Stomach (tissue), 9 donors: ENCODE data around the gene TRAPPC2L. TPM values are rescaled to one million over a fixed set of nuclear protein-coding genes. Genes with fewer than 3 reads are reported as not detected.

Source experiments
- DNase-seq, 2 donors: peaks; one replicate each; pipeline versions ENCODE4 v3.0.0 to v3.0.0-alpha.2; 2013 to 2019
- H3K27ac ChIP-seq, 5 donors: fragments of 200-600 bp in 4 of 5; sonication (generic) in 4 of 5; one replicate each; pipeline ENCODE4 v1.5.1; 2013 to 2019; ENCODE audit warnings: mild to moderate bottlenecking in 1 of 5, moderate library complexity in 1 of 5
- H3K27me3 ChIP-seq, 3 donors: fragments of 200-600 bp; sonication (generic); one replicate each; pipeline ENCODE4 v1.5.1; 2017 to 2019; ENCODE audit warnings: mixed run types in 1 of 3
- H3K36me3 ChIP-seq, 4 donors: fragments of 200-600 bp; sonication (generic); 1 replicate in 3 of 4; 2 replicates in 1 of 4; pipeline ENCODE4 v1.5.1; 2016 to 2019
- H3K4me1 ChIP-seq, 4 donors: fragments of 200-600 bp; sonication (generic); one replicate each; pipeline ENCODE4 v1.5.1; 2016 to 2019
- H3K4me3 ChIP-seq, 4 donors: fragments of 200-600 bp; sonication (generic) in 3 of 4; one replicate each; pipeline ENCODE4 v1.5.1; 2016 to 2019; ENCODE audit warnings: mild to moderate bottlenecking in 1 of 4
- H3K9me3 ChIP-seq, 4 donors: fragments of 200-600 bp; sonication (generic); one replicate each; pipeline ENCODE4 v1.5.1; 2016 to 2019
- CTCF ChIP-seq, 7 experiments: fragments of 450-650 bp in 4 of 7; fragments of 200-600 bp in 3 of 7; sonication (generic) in 3 of 7; IDR thresholded peaks; one replicate each; pipeline ENCODE4 v1.5.1; 2016 to 2019; ENCODE audit warnings: antibody characterized with exemption in 7 of 7, control low read depth in 2 of 7, mild to moderate bottlenecking in 1 of 7
- EP300 ChIP-seq: sonication (generic); formaldehyde crosslinking; IDR thresholded peaks from one replicate; pipeline ENCODE4 v1.6.1; 2017; ENCODE audit warnings: antibody characterized with exemption
- POLR2A ChIP-seq, 4 donors: fragments of 450-650 bp; IDR thresholded peaks; one replicate each; pipeline ENCODE4 v1.6.1; 2016; ENCODE audit warnings: antibody characterized with exemption in 4 of 4, control low read depth in 2 of 4, mild to moderate bottlenecking in 1 of 4, moderate library complexity in 1 of 4
- POLR2AphosphoS5 ChIP-seq, 3 donors: sonication (generic); formaldehyde crosslinking; IDR thresholded peaks; one replicate each; pipeline ENCODE4 v1.6.1; 2016; ENCODE audit warnings: antibody characterized with exemption in 3 of 3
- WGBS, 5 donors: extraction: QIAGEN DNeasy Blood & Tissue Kit in 3 of 5; methylation state at CpG; one replicate each; pipeline versions ENCODE4 v1.1.5 to v1.1.7; 2013 to 2018; 5-methylcytosine and 5-hydroxymethylcytosine counted together
- intact Hi-C: fragments of 100-400 bp; cut with DNase I; formaldehyde crosslinking; loops from one replicate; pipeline ENCODE4 v1.15.1; 2023; ENCODE audit warnings: low total_unique reads
- polyA plus RNA-seq, 3 donors: library from polyadenylated mRNA; stranded (reverse); fragments of 200-250 nt; gene quantifications; one replicate each; pipeline ENCODE4 v1.2.3, GENCODE V29; 2013
- total RNA-seq, 5 donors: library from RNA; depleted of rRNA; stranded (reverse); fragments of >200 nt; gene quantifications; one replicate each; pipeline versions ENCODE4 v1.1.0 to v1.2.3, GENCODE V29; 2014 to 2016
- donor health status: healthy with polysubstance abuse.
- donor health status: Bipolar disorder and iron deficiency.
- donor health status: healthy.

The TRAPPC2L gene
- total and polyA plus RNA-seq, 8 donors, result 2.9 to 107 (median 30.4) TPM

DNA sequence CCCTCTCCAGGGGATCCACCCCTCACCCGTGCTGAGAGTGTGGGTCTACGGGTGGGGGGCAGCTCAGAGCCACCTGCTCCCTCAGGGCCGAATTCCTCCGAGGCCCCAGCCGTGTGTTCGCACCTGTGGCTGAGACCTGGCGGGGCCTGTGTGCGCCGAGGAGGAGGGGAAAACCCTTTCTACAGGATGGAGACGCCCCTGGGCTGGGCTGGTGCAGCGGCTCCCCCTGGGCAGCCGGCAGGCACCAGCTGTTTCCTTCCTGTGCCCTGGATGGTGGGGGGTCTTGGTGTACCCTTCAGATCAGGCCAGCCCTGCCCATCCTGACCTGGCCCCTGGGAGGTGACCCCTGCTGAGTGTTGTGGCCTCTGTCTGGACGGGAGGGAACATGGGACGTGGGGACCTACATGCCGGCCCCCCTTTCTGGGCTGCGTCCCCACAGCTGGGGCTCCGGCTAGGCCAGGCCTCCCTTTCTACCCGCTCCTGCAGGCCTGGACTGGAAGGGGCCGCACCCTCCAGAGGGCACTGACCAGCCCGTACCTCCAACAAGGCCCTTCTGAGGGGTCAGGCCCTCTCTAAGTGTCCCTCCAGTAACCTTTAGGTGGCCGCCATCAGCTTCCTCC, 37.9 kb downstream of the TRAPPC2L start:
- Histone ChIP-seq H3K4me1 (no peaks in the 10 kb centered on the region), H3K27ac (no peak overlapping the region), H3K4me3 (no peak overlapping the region), H3K36me3 (peaks cover 0 to 43% (median 28%) of the 10 kb centered on the region in 4 donors), H3K9me3 (no peaks in the 10 kb centered on the region), H3K27me3 (no peaks in the 10 kb centered on the region)
- 65 to 87% (median 75%) methylated on average over 14 to 21 of the region's 21 CpGs for WGBS, 5 donors
- intact Hi-C loops, result no loop called here
- no peak for TF ChIP-seq POLR2A (IDR thresholded peaks at IDR 0.05)
- no peak for TF ChIP-seq EP300
- no peak for TF ChIP-seq CTCF (IDR thresholded peaks at IDR 0.05)
- no peak for TF ChIP-seq POLR2AphosphoS5 (IDR thresholded peaks at IDR 0.05)
- no peak for DNase-seq

GRCh38 chr16:88895335-88895734, 38.4 kb downstream of the TRAPPC2L start:
- no peak for TF ChIP-seq CTCF (IDR thresholded peaks at IDR 0.05)
- no peak for TF ChIP-seq EP300
- TF ChIP-seq POLR2AphosphoS5 (IDR thresholded peaks at IDR 0.05), result no peak
- TF ChIP-seq POLR2A (IDR thresholded peaks at IDR 0.05), result no peak
- Histone ChIP-seq H3K27ac (no peak overlapping the region), H3K4me1 (no peaks in the 10 kb centered on the region), H3K9me3 (no peaks in the 10 kb centered on the region), H3K27me3 (no peaks in the 10 kb centered on the region), H3K4me3 (no peak overlapping the region), H3K36me3 (peaks cover 0 to 44% (median 32%) of the 10 kb centered on the region in 4 donors)
- DNase-seq, result no peak
- intact Hi-C loops, result no loop called here
- 90 to 93% (median 91%) methylated on average over 3 to 22 of the region's 22 CpGs for WGBS, 5 donors

- Histone ChIP-seq H3K9me3 (no peaks in the 10 kb centered on the region), H3K36me3 (peaks cover 0 to 44% (median 40%) of the 10 kb centered on the region in 4 donors), H3K27ac (no peak overlapping the region), H3K4me3 (no peak overlapping the region), H3K27me3 (no peaks in the 10 kb centered on the region), H3K4me1 (no peaks in the 10 kb centered on the region)
- 89 to 93% (median 91%) methylated on average over 51 to 57 of the region's 57 CpGs for WGBS, 5 donors
- DNase-seq, result no peak
- intact Hi-C loops, result no loop called here
- no peak for TF ChIP-seq CTCF (IDR thresholded peaks at IDR 0.05)
Observed at GRCh38 chr16:88896238-88897070, 39.5 kb downstream of the TRAPPC2L start.

GRCh38 chr16:88897696-88898425, 40.9 kb downstream of the TRAPPC2L start:
- peaks cover 0 to 35% (median 32%) of the 10 kb centered on the region in 4 donors for H3K36me3 ChIP-seq
- no peak overlapping the region for H3K27ac ChIP-seq
- no peaks in the 10 kb centered on the region for H3K27me3 ChIP-seq
- no peak for DNase-seq
- TF ChIP-seq POLR2A (IDR thresholded peaks at IDR 0.05) (no peak), EP300 (no peak), CTCF (IDR thresholded peaks at IDR 0.05) (no peak), POLR2AphosphoS5 (IDR thresholded peaks at IDR 0.05) (no peak)
- 86 to 92% (median 90%) methylated on average over 33 to 34 of the region's 34 CpGs for WGBS, 5 donors
- intact Hi-C loops, result no loop called here
- no peak overlapping the region for H3K4me3 ChIP-seq
- H3K4me1 ChIP-seq, result no peaks in the 10 kb centered on the region
- no peaks in the 10 kb centered on the region for H3K9me3 ChIP-seq
